Esophagus squamous epithelium (tissue), 4 donors: ENCODE data around the gene ITGA2B.

ENCODE experiments used
- POLR2A ChIP-seq, 4 donors: fragments of 450-650 bp; IDR thresholded peaks; one replicate each; pipeline ENCODE4 v1.6.1; 2017; ENCODE audit warnings: antibody characterized with exemption in 4 of 4, mild to moderate bottlenecking in 4 of 4, moderate library complexity in 3 of 4
- TF ChIP-seq, protein P1 (sequence below), 6 experiments: fragments of 450-650 bp in 4 of 6; fragments of 200-600 bp in 2 of 6; sonication (generic) in 2 of 6; IDR thresholded peaks; one replicate each; pipeline ENCODE4 v1.5.1; 2016 to 2019; ENCODE audit warnings: antibody characterized with exemption in 6 of 6, mild to moderate bottlenecking in 4 of 6, moderate library complexity in 4 of 6

DNA sequence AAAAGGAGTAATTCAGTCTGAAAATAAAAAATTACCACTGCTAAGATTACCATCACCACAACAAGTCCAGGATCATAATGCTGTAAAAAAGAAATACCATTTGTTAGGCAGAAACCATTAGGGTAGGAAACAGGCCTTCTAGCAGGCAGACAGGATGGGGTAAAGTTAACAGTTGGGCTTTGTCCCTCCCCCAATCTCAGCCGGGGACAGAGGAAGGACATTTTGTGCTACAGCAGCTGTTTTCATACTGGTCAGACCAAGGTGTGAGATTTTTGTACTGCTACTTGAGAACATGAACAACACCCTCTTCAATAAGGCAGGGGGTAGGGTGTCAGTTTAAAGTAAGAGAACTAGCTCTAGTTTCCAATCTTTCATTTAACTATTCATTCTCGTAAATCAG is 49.2 kb upstream of the ITGA2B start:
- TF ChIP-seq, protein P1, sequence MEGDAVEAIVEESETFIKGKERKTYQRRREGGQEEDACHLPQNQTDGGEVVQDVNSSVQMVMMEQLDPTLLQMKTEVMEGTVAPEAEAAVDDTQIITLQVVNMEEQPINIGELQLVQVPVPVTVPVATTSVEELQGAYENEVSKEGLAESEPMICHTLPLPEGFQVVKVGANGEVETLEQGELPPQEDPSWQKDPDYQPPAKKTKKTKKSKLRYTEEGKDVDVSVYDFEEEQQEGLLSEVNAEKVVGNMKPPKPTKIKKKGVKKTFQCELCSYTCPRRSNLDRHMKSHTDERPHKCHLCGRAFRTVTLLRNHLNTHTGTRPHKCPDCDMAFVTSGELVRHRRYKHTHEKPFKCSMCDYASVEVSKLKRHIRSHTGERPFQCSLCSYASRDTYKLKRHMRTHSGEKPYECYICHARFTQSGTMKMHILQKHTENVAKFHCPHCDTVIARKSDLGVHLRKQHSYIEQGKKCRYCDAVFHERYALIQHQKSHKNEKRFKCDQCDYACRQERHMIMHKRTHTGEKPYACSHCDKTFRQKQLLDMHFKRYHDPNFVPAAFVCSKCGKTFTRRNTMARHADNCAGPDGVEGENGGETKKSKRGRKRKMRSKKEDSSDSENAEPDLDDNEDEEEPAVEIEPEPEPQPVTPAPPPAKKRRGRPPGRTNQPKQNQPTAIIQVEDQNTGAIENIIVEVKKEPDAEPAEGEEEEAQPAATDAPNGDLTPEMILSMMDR (IDR thresholded peaks at IDR 0.05): no peak
- TF ChIP-seq POLR2A (IDR thresholded peaks at IDR 0.05): no peak
